GM12873 (cell line): ENCODE data around the gene DENND4A.

ENCODE experiments used
- TF ChIP-seq, protein P1 (sequence below): IDR thresholded peaks from 2 replicates; pipeline ENCODE4 v1.5.1; 2012; ENCODE audit warnings: low read depth, mild to moderate bottlenecking, moderate library complexity, low read length, control low read depth; ENCODE audit not compliant: insufficient read depth; ENCODE audit errors: missing control alignments

DENND4A gene

GRCh38 chr15:65758242-65758641 lies 33.9 kb downstream of the DENND4A start:
- TF ChIP-seq, protein P1, sequence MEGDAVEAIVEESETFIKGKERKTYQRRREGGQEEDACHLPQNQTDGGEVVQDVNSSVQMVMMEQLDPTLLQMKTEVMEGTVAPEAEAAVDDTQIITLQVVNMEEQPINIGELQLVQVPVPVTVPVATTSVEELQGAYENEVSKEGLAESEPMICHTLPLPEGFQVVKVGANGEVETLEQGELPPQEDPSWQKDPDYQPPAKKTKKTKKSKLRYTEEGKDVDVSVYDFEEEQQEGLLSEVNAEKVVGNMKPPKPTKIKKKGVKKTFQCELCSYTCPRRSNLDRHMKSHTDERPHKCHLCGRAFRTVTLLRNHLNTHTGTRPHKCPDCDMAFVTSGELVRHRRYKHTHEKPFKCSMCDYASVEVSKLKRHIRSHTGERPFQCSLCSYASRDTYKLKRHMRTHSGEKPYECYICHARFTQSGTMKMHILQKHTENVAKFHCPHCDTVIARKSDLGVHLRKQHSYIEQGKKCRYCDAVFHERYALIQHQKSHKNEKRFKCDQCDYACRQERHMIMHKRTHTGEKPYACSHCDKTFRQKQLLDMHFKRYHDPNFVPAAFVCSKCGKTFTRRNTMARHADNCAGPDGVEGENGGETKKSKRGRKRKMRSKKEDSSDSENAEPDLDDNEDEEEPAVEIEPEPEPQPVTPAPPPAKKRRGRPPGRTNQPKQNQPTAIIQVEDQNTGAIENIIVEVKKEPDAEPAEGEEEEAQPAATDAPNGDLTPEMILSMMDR = no peak

DNA sequence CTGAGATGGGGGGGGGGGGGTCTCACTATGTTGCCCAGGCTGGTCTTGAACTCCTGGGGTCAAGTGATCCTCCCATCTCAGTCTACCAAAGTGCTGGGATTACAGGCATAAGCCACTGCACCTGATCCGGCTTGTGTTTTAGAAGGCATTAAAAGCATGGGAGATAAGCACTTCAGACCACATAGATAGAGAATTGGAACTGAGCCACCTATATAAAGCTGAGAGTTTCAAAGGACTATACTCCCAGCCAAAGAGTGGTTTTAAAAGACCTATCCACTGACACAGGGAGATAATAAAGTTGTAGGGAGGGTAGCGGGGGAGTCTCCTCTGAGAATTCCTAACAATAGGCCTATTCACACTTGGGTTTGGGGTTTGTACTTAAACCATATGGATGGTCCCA lies 34.8 kb downstream of the DENND4A start:
- TF ChIP-seq, protein P1 = no peak

DNA sequence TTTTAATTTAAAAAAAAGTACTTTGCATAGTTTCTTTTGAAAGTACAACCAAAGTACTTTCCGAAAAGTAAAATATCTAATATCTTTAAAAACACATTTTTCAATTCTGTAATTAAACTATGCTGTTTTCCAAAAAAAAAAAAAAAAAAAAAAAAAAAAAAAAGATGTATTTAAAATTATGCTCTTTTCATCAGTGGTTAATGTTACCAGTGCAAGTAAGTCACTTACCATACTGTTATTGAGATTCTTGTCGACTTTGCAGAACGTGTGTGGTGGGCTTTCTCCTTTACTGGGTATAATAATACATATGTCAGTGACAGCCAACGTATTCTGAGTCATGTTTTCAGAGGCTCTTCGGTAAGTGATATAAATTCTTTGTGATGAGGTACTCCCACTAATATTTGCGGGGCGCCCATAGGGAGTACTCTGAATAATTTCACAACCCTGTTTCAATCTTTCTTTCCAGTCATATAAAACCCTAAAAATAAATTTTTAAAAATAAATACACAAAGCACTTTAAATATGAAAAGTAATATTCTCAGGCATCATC lies 39.9 kb downstream of the DENND4A start:
- TF ChIP-seq, protein P1 = no peak

DNA sequence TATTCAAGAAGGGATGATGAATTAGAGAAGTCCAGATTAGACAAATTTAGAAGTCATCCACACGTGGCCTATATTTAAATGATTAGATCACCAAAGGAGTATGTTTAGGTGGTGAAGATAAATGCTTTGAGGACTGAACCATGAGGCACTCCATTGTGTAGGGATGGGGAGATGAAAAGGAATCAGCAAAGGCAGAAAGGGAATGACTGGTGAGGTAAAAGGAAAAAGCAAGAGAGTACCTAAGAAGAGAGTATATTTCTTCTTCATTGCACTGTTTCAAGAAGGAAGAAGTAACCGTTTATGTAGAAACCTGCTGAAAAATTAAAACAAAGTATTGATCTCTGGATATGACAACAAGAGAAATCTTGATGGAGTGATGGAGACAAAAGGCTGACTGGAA lies 40.7 kb downstream of the DENND4A start:
- TF ChIP-seq, protein P1 = no peak

DNA sequence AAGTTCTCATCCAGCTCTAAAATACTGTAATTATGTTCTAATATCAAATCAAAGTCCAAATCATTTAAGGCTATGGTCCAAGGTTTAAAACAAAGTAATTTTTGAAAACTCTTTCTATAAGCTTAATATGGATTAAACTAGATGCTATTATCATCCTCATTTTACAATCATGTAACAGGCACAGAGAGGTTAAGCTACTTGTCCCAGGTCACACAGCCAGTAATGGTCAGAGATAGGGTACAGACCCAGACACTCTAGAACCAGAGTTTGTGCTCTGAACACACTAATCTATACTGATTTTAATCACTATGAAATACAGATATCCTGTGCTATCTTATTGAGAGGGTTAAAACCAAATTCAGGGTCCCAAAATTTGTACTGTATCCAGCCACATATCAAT lies 44.8 kb downstream of the DENND4A start:
- TF ChIP-seq, protein P1 = no peak

DNA sequence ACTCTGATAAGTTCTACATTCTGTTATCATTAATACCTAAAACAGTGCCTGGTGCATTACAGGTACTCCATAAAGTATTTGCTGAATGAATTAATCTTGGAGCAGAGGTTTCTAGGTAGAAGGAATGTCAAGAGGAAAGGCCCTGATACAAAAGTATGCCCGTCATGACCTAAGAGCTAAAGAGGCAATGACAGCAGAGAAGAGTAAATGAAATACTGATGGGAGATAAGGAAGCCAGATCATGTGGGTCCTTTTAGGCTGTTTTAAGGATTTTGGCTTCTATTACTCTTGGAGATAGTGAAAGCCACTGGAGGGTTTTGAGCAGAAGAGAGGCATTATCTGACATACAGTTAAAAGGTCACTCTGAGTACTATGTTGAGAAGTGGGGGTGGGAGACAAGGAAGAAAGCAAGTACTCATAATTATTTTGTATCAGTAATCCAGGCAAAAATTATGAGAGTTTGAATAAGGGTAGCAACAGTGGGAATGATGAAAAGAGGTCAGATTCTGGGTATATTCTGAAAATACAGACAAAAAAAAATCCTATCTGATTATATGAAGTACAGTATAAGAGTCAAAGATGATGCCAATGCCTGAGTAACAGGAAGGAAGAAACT lies 48.3 kb downstream of the DENND4A start:
- TF ChIP-seq, protein P1 = no peak

DNA sequence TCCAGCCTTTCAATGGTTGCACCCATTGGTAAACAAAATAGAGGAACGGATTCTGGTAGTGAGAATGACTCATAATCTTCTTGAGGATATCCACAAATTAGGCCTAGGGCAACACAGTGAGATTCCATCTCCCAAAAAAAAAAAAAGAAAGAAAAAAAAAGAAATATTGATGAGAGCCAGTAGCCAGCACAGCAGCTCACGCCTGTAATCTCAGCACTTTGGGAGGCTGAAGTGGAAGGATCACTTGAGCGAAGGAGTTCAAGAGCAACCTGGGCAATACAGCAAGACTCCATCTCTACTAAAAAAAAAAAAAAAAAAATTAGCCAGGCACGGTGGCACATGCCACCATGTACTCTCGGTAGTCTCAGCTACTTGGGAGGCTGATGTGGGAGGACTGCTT lies 51.9 kb downstream of the DENND4A start:
- TF ChIP-seq, protein P1 = no peak

- TF ChIP-seq, protein P1 = no peak
Measured at GRCh38 chr15:65738649-65739048, 53.4 kb downstream of the DENND4A start.
